Measurements from ENCODE around the gene NR2F6. TPM values are rescaled to one million over a fixed set of nuclear protein-coding genes. Genes with fewer than 3 reads are reported as not detected.

Gene NR2F6
- total RNA-seq, 1 experiment from 2014 or later = 32.8 TPM

DNA sequence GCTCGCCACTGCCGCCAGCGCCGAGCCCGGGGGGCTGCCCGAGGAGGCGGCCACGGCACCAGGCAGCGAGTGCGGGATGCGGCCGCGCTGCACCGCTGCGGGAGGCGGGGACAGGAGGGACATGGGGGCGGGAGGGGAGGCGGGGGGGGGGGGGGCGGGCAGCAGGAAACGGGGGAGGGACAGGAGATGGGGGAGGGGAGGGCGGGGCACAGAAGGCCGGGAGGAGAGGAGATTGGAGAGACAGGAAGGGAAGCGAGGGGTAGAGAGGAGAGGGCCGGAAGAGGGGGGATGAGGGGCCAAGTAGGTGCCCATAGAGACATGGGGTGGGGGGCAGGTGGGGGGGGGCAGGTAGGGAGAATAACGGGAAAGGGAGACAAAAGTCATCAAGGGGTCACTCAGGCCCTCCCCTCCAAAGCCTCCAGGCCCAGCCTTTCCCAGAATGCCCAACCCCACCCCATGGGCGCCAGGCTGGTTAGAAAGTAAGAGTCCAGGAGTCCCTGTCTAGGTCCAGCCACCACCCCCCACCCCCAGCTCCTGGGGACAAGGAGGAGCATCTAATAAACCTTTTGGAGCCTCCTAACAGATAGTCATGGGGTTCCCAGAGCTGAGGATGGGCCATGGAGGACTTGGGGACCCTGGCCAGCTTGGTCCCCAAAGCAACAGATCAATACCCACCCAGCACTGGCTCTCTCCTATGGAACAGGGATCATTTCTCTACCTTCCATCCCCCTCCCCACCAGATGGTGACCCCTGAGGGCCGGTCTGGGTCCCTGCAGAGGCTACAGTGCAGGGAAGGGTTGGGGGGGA lies 9.5 kb downstream of the NR2F6 start:
- peaks cover 2% of the 10 kb centered on the region for H3K4me1 Mint-ChIP-seq (ENCODE audit: insufficient read depth, unreplicated experiment)
- BruUV-seq (replicated peaks) = no TSS peak
- TF ChIP-seq, protein P1, sequence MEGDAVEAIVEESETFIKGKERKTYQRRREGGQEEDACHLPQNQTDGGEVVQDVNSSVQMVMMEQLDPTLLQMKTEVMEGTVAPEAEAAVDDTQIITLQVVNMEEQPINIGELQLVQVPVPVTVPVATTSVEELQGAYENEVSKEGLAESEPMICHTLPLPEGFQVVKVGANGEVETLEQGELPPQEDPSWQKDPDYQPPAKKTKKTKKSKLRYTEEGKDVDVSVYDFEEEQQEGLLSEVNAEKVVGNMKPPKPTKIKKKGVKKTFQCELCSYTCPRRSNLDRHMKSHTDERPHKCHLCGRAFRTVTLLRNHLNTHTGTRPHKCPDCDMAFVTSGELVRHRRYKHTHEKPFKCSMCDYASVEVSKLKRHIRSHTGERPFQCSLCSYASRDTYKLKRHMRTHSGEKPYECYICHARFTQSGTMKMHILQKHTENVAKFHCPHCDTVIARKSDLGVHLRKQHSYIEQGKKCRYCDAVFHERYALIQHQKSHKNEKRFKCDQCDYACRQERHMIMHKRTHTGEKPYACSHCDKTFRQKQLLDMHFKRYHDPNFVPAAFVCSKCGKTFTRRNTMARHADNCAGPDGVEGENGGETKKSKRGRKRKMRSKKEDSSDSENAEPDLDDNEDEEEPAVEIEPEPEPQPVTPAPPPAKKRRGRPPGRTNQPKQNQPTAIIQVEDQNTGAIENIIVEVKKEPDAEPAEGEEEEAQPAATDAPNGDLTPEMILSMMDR (IDR thresholded peaks at IDR 0.05; ENCODE audit: unreplicated experiment) = no peak
- H3K27ac Mint-ChIP-seq (ENCODE audit: low read depth, unreplicated experiment) = no peak overlapping the region
- no peaks in the 10 kb centered on the region for H3K27me3 Mint-ChIP-seq (ENCODE audit: insufficient read depth, unreplicated experiment)
- ChIA-PET POLR2A (interaction anchor here (0.8 to 3.7 kb wide), 4 partner anchors 8 to 56 kb away, joined by 3 to 35 read pairs (median 12); partner anchors contain the start of genes NR2F6, OCEL1 and USE1), CTCF (interaction anchor here (0.5 to 0.8 kb wide), 2 partner anchors 57 to 162 kb away, joined by 4 to 5 read pairs; no protein-coding TSS in a partner anchor)
- no peaks in the 10 kb centered on the region for H3K9me3 Mint-ChIP-seq (ENCODE audit: unreplicated experiment)
- DNase-seq (ENCODE audit: unreplicated experiment) = peak; percentile 37
- H3K4me3 Mint-ChIP-seq (ENCODE audit: unreplicated experiment) = peak overlapping the region; percentile 57
- intact Hi-C loops (cut with micrococcal nuclease) = no loop called here
- peaks cover 64% of the 10 kb centered on the region for H3K36me3 Mint-ChIP-seq (ENCODE audit: insufficient read depth, unreplicated experiment)

DNA sequence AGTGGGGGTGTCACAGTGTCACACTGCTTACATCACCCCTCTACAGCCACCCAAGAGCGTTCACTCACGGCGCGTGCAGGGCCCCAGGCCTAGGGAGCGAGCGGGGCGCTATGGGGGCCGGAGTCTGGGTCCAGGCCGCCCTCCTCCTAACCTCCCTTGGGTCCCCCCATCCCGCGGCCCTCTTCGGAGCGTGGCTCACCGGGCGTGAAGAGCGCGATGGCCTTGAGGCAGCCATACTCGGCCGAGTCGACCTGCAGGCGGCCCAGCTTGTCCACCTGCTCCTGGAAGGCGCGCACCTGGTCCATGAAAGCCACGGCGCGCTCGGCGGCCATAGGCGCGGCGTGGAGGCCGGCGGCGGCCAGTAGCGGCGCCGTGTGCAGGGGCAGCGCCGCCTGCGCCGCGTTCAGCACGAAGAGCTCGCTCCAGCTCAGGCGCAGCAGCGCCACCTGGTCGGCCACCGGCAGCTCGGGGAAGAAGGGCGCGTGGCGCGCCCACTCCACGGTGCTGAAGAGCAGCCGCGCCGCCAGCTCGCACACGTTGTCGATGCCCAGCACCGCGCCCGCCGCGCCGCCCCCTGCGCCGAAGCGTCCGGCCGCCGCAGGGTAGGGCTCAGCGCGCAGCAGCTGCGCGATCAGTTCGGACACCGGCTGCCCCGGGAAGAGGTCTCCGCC lies 10.3 kb downstream of the NR2F6 start:
- Mint-ChIP-seq H3K36me3 (ENCODE audit: insufficient read depth, unreplicated experiment) (peaks cover 69% of the 10 kb centered on the region), H3K27me3 (ENCODE audit: insufficient read depth, unreplicated experiment) (no peaks in the 10 kb centered on the region)
- CTCF ChIA-PET = interaction anchor here (0.5 to 1.0 kb wide), 4 partner anchors 20 to 453 kb away, joined by 3 to 5 read pairs (median 4); no protein-coding TSS in a partner anchor

DNA sequence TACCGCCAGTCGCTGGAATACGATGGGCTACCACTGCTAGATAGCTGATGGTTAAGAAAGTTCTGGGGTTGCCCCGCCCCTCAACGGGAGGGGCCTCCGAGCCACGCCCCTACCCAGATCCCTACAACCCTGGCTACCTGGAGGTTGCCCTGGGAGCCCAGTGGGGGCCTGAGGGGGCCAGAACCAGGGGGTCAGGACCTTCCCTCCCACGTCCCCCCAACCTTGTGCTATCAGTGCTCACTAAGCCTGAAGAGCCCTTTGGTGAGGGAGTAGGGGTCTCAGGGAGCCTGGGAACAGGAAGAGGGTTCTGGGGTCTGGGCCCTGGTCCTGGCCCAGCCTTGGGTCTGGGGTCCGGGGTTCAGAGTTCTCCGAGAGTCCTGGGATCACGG lies 10.8 kb downstream of the NR2F6 start:
- Mint-ChIP-seq H3K4me3 (ENCODE audit: unreplicated experiment) (peak overlapping the region; percentile 57), H3K4me1 (ENCODE audit: insufficient read depth, unreplicated experiment) (no peaks in the 10 kb centered on the region), H3K36me3 (ENCODE audit: insufficient read depth, unreplicated experiment) (peaks cover 66% of the 10 kb centered on the region), H3K27ac (ENCODE audit: low read depth, unreplicated experiment) (no peak overlapping the region), H3K9me3 (ENCODE audit: unreplicated experiment) (no peaks in the 10 kb centered on the region), H3K27me3 (ENCODE audit: insufficient read depth, unreplicated experiment) (no peaks in the 10 kb centered on the region)
- intact Hi-C loops (cut with micrococcal nuclease) = no loop called here
- CTCF ChIA-PET = interaction anchor here (0.7 to 1.0 kb wide), 4 partner anchors 19 to 453 kb away, joined by 3 to 6 read pairs (median 4); no protein-coding TSS in a partner anchor
- BruUV-seq (replicated peaks) = no TSS peak
- peak; percentile 67 for DNase-seq (ENCODE audit: unreplicated experiment)
- POLR2A ChIA-PET = interaction anchor here (1.2 to 3.7 kb wide), 4 partner anchors 8 to 29 kb away, joined by 5 to 35 read pairs (median 12); partner anchors contain the start of genes NR2F6, OCEL1, USE1 and USHBP1
- TF ChIP-seq, protein P1 (IDR thresholded peaks at IDR 0.05; ENCODE audit: unreplicated experiment) = no peak

More for the DNA sequence above, 10.3 kb downstream of the NR2F6 start:
- peak overlapping the region; percentile 57 for H3K4me3 Mint-ChIP-seq (ENCODE audit: unreplicated experiment)
- TF ChIP-seq, protein P1 (IDR thresholded peaks at IDR 0.05; ENCODE audit: unreplicated experiment) = peak; percentile 20
- DNase-seq (ENCODE audit: unreplicated experiment) = peak; percentile 32
- no peaks in the 10 kb centered on the region for H3K4me1 Mint-ChIP-seq (ENCODE audit: insufficient read depth, unreplicated experiment)
- POLR2A ChIA-PET = interaction anchor here (0.8 to 3.7 kb wide), 4 partner anchors 9 to 57 kb away, joined by 3 to 35 read pairs (median 12); partner anchors contain the start of genes NR2F6, OCEL1 and USE1
- no peaks in the 10 kb centered on the region for H3K9me3 Mint-ChIP-seq (ENCODE audit: unreplicated experiment)
- H3K27ac Mint-ChIP-seq (ENCODE audit: low read depth, unreplicated experiment) = no peak overlapping the region
- intact Hi-C loops (cut with micrococcal nuclease) = no loop called here
- BruUV-seq (replicated peaks) = no TSS peak

- H3K9me3 Mint-ChIP-seq (ENCODE audit: unreplicated experiment) = no peaks in the 10 kb centered on the region
- CTCF ChIA-PET = interaction anchor here (0.6 kb wide), 1 partner anchor 553 kb away, joined by 3 read pairs; no protein-coding TSS in a partner anchor
These were observed 13.5 kb downstream of the NR2F6 start for GRCh38 chr19:17232258-17232657.

More at GRCh38 chr19:17232258-17232657, 13.5 kb downstream of the NR2F6 start:
- Mint-ChIP-seq H3K4me3 (ENCODE audit: unreplicated experiment) (no peak overlapping the region), H3K27ac (ENCODE audit: low read depth, unreplicated experiment) (no peak overlapping the region), H3K36me3 (ENCODE audit: insufficient read depth, unreplicated experiment) (peaks cover 43% of the 10 kb centered on the region), H3K4me1 (ENCODE audit: insufficient read depth, unreplicated experiment) (no peaks in the 10 kb centered on the region), H3K27me3 (ENCODE audit: insufficient read depth, unreplicated experiment) (no peaks in the 10 kb centered on the region)
- intact Hi-C loops (cut with micrococcal nuclease) = no loop called here
- TF ChIP-seq, protein P1 (IDR thresholded peaks at IDR 0.05; ENCODE audit: unreplicated experiment) = no peak
- DNase-seq (ENCODE audit: unreplicated experiment) = no peak
- POLR2A ChIA-PET = no interaction called here
- no TSS peak for BruUV-seq (replicated peaks)

All from MCF 10A (cell line).